Measurements from ENCODE around the gene MYG1. TPM values are rescaled to one million over a fixed set of nuclear protein-coding genes. Genes with fewer than 3 reads are reported as not detected.

The MYG1 gene
- total and polyA plus RNA-seq, 2 of the 13 experiments (the other 11 are each of a cell fraction or from before 2014, with no cell fraction given) = 38.6 to 58.0 TPM

- TF ChIP-seq ZSCAN20 (CRISPR knock-in tag; IDR thresholded peaks at IDR 0.05; ENCODE audit: borderline replicate concordance) (no peak), ZNF280B (CRISPR knock-in tag; IDR thresholded peaks at IDR 0.05; ENCODE audit: borderline replicate concordance) (no peak), FOXJ3 (CRISPR knock-in tag; IDR thresholded peaks at IDR 0.05; ENCODE audit: borderline replicate concordance) (no peak), ZNF576 (CRISPR knock-in tag; IDR thresholded peaks at IDR 0.05) (no peak), ZNF746 (CRISPR knock-in tag; IDR thresholded peaks at IDR 0.05) (no peak), ZNF549 (CRISPR knock-in tag; IDR thresholded peaks at IDR 0.05) (no peak), JDP2 (CRISPR knock-in tag; IDR thresholded peaks at IDR 0.05; ENCODE audit: borderline replicate concordance) (no peak), ZNF136 (CRISPR knock-in tag; IDR thresholded peaks at IDR 0.05; ENCODE audit: low read depth) (no peak), ZBTB14 (CRISPR knock-in tag; IDR thresholded peaks at IDR 0.05) (peak; percentile 99), MAF1 (CRISPR knock-in tag; IDR thresholded peaks at IDR 0.05; ENCODE audit: borderline replicate concordance) (no peak), GFI1 (CRISPR knock-in tag; IDR thresholded peaks at IDR 0.05; ENCODE audit: borderline replicate concordance) (no peak), ZKSCAN8 (CRISPR knock-in tag; IDR thresholded peaks at IDR 0.05; ENCODE audit: borderline replicate concordance) (peak; percentile 86; the same call in 1 of the 2 replicates), PRDM10 (CRISPR knock-in tag; IDR thresholded peaks at IDR 0.05; ENCODE audit: low read depth) (no peak), ZNF263 (CRISPR knock-in tag; IDR thresholded peaks at IDR 0.05) (0 out of 2 replicates have a peak, but pooled peaks have one; percentile 34), PAF1 (CRISPR knock-in tag; IDR thresholded peaks at IDR 0.05) (no peak), ZNF574 (CRISPR knock-in tag; IDR thresholded peaks at IDR 0.05) (peak; percentile 93), ZBTB2 (CRISPR knock-in tag; IDR thresholded peaks at IDR 0.05; ENCODE audit: low read depth) (0 out of 2 replicates have a peak, but pooled peaks have one; percentile 28)
Measured at GRCh38 chr12:53267999-53268629, 31.4 kb upstream of the MYG1 start, which contains the start of gene ESPL1 (continued).

Measured in HepG2 (cell line).